AG10803 (cell line): ENCODE results near the gene RPL18.

Experiments
- DNase-seq: peaks from one replicate; pipeline ENCODE4 v3.0.0; 2010; ENCODE audit warnings: low read depth
- H3K4me3 ChIP-seq: 2 replicates; pipeline ENCODE4 v1.5.1; 2011; ENCODE audit warnings: mild to moderate bottlenecking, low read length, control low read depth
- CTCF ChIP-seq: conservative IDR thresholded peaks from 2 replicates; pipeline ENCODE4 v1.5.1; 2011; ENCODE audit warnings: mild to moderate bottlenecking, low read length, control low read depth, inconsistent platforms

Gene RPL18

GRCh38 chr19:48628486-48629296 lies 9.7 kb upstream of the RPL18 start:
- TF ChIP-seq CTCF: no peak
- DNase-seq: no peak
- no peak overlapping the region for H3K4me3 ChIP-seq

DNA sequence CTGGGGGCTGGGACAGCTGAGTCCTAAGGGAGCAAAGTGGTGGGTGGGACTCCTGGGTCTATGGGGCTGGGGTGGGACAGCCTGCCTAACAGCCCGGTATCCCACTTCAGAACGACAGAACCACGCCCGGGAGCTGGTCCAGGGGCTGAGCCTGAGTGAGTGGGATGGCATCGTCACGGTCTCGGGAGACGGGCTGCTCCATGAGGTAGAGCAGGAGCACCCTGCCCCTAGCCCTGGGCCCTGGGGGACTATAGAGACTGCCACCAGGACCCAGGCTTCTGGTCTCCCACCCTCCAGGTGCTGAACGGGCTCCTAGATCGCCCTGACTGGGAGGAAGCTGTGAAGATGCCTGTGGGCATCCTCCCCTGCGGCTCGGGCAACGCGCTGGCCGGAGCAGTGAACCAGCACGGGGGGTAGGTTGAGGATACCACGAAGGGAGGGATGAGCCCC lies 8.9 kb upstream of the RPL18 start:
- DNase-seq: no peak
- no peak overlapping the region for H3K4me3 ChIP-seq
- TF ChIP-seq CTCF: no peak

GRCh38 chr19:48627201-48627864 lies 8.4 kb upstream of the RPL18 start:
- TF ChIP-seq CTCF: no peak
- DNase-seq: no peak
- H3K4me3 ChIP-seq: no peak overlapping the region

DNA sequence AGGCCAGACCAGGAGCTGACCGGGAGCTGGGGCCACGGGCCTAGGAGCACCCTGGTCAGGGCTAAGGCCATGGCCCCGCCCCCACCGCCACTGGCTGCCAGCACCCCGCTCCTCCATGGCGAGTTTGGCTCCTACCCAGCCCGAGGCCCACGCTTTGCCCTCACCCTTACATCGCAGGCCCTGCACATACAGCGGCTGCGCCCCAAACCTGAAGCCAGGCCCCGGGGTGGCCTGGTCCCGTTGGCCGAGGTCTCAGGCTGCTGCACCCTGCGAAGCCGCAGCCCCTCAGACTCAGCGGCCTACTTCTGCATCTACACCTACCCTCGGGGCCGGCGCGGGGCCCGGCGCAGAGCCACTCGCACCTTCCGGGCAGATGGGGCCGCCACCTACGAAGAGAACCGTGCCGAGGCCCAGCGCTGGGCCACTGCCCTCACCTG lies 6.9 kb upstream of the RPL18 start:
- TF ChIP-seq CTCF: no peak
- DNase-seq: no peak
- no peak overlapping the region for H3K4me3 ChIP-seq

- no peak for TF ChIP-seq CTCF
- peak overlapping the region; percentile 69 for H3K4me3 ChIP-seq
- no peak for DNase-seq
Observed at GRCh38 chr19:48624791-48625723, 6.1 kb upstream of the RPL18 start.

DNA sequence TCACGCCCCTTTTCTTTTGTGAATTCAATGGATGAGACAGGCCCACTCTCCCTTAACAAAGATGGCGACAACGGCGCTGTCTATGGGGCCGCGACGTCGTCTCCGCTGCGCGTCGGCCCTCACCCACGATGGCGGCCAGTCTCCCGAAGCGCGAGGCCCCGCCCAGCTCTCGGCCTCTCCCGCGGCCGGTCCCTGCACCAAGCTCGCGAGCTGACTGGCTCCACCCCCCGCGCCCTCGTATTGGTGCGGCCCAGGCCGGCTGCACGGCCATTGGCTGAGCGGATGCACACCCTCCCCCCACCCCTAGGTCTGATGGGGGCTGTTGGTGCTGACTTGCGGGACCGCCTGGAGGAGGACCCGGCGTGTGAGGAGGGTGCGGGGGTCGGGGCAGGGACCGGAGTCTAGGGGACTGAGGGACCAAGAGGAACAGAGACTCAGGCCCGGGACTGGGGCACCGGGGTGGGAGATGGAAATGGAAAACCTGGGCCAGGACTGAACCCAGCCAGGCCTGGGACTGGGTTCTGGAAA lies 5.2 kb upstream of the RPL18 start:
- DNase-seq: peak; percentile 97
- peak overlapping the region; percentile 69 for H3K4me3 ChIP-seq
- no peak for TF ChIP-seq CTCF
